NCI-H146 (cell line): ENCODE measurements around the gene ZCCHC2.

Experiments used
- DNase-seq: peaks from one replicate; lab custom pipeline; 2025; lab: John Stamatoyannopoulos, UW

The ZCCHC2 gene

DNA sequence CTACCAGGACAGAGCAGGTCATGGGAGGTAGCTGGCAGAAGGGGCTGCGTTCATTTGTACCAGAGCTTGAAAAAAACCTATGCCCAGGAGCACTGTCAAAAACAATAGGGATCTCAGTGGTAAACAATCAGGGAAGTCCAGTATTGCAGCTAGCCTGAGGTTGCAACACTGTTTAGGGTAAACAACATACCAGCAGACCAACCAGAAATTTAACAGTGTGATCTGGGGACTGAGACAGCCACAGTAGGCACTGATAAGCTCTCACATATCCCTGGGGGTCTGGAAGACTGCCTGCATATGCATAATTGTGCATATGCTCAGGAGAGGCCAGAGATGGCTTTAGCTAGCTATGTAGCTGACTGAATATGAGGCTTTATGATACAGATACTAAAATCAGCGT is 12.0 kb upstream of the ZCCHC2 start:
- no peak for DNase-seq

GRCh38 chr18:62512532-62512931 is 10.3 kb upstream of the ZCCHC2 start:
- no peak for DNase-seq

DNA sequence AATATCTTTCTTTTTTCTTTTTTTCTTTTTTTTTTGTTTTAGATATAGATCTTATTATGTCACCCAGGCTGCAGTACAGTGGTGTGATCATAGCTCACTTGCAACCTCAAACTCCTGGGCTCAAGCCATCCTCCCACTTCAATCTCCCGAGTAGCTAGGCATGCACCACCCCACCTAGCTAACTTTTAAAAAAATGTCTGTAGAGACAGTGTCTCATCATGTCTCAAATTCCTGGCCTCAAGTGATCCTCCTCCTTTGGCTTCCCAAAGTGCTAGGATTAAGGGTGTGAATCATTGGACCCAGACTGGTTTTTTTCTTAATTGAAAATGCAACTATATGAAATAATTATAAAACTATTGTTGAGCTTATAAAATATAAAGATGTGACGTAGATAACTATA is 9.8 kb upstream of the ZCCHC2 start:
- DNase-seq, result no peak

- no peak for DNase-seq
Observed at GRCh38 chr18:62514570-62514969, 8.3 kb upstream of the ZCCHC2 start.

- no peak for DNase-seq
Observed at GRCh38 chr18:62516242-62516641, 6.6 kb upstream of the ZCCHC2 start.

DNA sequence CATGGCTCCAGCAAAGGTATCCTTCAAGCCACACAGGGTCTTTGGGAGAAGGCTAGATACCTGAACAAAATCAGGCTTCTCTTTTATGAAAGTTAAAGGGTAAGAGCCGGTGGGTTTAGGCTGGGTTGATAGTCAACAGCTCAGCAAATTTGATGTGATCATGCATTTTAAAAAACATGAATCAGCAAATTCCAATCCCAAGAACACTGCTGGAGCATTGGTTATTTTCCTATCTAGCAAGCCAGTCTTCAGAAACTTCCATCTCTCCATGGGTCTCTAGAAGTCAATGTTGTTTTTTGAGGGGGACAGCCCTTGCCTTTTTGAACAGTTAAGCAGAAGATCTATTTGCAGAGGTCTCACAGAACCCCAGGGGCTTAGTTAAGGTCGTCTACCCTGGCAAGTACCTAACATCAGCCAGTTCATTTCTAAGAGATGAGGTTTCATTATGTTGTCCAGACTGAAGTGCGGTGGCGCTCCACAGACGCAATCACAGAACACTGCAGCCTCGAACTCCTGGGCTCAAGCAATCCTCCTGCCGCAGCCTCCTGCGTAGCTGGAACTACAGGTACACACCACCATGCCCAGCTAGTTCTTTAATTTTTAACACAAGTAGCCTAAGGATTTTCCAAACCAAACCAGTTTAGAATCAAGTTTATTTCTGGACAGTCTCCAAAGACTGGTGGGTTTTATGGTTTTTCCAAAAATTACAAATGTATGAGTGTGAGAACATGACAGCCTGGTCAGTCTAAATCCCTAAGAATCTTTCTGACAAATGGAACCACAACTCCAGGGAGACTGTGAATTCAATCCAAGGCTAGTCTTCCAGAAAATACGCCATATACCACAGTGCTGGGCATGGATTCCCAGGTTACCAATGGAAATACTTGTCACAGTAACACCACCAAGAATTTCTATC is 4.1 kb upstream of the ZCCHC2 start:
- no peak for DNase-seq

- no peak for DNase-seq
Observed at GRCh38 chr18:62519684-62520083, 3.1 kb upstream of the ZCCHC2 start.

GRCh38 chr18:62521082-62521481 is 1.7 kb upstream of the ZCCHC2 start:
- no peak for DNase-seq

DNA sequence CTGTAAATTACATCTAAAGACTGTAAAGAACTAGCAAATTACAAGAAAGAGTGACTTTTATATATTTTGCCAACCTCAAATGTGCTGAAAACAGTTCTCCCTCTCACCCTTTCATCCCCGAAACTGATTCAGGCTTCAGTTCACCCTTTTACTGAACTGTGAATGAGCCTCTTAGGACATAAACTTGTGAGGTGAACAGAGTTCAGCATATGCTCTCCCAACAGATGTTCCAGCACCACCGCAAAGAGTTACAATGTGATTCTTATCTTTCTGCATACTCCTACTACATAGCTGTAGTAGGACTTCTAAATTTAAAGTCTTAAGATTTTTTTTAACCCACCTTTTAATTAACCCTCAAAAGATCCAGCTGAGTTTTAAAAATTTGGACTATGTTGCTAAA is 1.2 kb upstream of the ZCCHC2 start:
- no peak for DNase-seq

GRCh38 chr18:62522178-62522503 is 684 bp upstream of the ZCCHC2 start:
- peak; percentile 72 for DNase-seq

- DNase-seq, result no peak
Observed at GRCh38 chr18:62523255-62523588, 397 bp downstream of the ZCCHC2 start.

GRCh38 chr18:62523631-62524439 is 1.0 kb downstream of the ZCCHC2 start:
- peak; percentile 80 for DNase-seq

DNA sequence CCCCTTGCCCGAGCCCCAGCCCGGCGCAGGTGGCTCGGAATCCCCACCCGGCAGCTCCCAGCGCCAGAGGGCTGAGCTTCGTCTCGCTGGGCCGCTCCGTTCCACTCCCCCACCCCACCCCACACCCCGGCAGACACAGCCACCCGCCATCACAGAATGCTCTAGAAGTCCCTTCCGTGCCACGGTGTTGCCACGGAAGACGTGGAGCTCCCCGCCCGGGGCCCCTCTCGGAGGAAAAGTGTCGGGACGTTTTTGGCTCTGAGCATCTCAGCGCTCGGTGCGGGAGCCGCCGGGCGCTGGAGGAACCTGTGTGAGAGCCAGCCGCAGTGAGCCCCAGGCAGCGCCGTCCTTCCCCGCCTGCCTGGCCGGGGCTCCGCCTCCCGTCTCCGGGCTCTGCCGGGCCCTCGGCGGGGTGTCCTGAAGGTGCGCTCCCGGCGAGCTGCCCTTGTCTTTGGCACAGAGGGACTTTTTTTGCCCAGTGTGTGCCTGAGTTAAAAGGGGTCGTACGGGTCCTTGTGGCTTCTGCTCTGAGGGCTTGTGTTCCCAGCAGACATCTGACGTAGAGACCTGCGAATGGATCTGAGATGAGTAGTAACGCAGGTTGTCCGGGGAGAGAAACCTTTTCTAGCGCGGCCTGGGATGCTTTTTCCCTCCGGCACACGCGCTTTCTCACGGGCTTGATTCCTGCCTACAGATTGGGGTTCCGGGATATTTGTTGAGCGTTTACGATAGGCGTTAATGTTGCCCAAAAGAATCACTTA is 1.8 kb downstream of the ZCCHC2 start:
- DNase-seq, result peak; percentile 81

GRCh38 chr18:62525608-62526007 is 2.8 kb downstream of the ZCCHC2 start:
- no peak for DNase-seq

DNA sequence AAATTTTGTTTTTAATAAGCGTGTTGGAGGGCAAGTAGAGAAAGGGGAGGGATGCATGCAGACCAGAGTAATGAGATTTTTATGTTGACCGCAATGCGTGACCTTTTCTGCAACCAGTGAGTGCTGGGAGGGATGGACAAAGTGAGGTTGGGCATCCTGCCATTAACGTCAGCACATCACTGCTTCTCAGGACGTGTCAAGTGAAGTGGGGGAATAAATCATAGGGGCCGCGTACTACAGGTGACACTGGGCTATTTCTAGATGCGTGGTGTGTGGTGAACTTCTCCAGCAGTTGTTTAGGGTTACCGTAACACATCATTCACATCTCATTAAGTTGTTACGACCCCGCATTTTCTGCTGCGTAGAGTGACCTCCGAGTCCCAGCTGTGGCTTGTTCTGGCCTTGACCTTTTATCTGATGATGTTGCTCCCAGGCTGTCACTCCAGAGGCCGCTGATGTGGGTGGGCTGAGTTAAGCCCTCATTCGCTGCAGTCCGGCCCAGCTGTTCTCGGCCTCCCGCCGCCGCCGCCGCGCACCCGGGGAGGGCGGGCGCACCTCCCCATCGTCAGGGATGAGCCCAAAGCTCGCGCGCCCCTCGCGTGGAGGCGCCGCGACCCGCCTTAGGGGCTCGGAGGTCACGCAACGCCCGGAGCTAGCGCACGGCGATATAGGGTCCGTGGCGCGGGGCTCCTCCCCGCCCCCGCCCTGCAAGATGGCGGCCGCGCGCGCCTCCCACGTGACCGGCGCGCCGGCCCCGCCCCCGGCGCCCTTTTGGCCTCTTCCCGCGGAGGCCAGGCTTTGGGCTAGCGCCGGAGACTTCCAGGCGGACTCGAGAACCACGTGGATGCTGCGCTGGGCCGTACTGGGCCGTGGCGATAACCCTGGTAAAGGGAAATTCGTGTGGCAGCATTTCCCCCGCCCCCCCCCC is 3.5 kb downstream of the ZCCHC2 start:
- peak; percentile 94 for DNase-seq

DNA sequence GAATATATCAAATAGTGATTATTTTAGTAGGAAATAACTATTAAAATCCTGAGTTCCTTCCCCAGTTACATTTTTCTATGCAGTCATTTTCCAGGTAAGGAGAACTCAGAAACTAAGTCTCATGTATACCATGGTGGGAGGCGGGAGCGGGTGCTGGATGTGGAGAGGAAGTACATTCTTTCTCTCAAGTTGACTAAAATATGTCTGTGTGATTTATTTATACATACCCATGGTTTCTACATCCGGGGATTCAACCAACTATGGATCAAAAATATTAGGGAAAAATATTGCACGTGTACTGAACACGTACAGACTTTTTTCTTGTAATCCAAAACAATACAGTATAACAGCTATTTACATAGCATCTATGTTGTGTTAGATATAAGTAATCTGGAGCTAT is 6.8 kb downstream of the ZCCHC2 start:
- DNase-seq, result no peak

DNA sequence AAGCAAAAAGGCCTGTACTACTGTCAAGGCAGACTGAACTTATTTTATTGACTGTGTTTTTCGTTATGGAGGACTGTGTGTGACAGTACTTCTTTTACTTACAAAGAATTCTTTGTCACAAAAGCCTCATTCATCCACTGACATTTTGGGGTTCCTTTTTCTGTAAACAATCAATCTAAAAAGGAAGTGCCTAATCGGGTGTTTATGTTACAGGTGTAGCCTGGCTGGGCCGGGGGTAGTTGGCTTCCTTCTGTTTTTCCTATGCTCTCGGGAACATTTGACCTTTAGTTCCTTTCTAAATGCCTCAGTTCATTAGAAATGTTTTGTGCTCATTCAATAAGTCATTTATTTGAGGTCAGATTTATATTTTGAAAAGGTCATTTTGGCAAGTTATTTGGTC is 8.3 kb downstream of the ZCCHC2 start:
- DNase-seq, result no peak

GRCh38 chr18:62531931-62532330 is 9.1 kb downstream of the ZCCHC2 start:
- no peak for DNase-seq

- no peak for DNase-seq
Observed at GRCh38 chr18:62536005-62536404, 13.2 kb downstream of the ZCCHC2 start.

- no peak for DNase-seq
Observed at GRCh38 chr18:62537042-62537894, 14.4 kb downstream of the ZCCHC2 start.

- DNase-seq, result no peak
Observed at GRCh38 chr18:62537946-62538345, 15.1 kb downstream of the ZCCHC2 start.
